Panc1 (cell line): ENCODE data around the gene XKR3. TPM values are rescaled to one million over a fixed set of nuclear protein-coding genes. Genes with fewer than 3 reads are reported as not detected.

Experiments used
- ATAC-seq: fragments of 200-7000 bp; cut with Tn5 transposase; 2 replicates; pipeline ENCODE4 v1.9.1; 2020; ENCODE audit warnings: mild to moderate bottlenecking, moderate library complexity
- BruUV-seq: library from RNA; stranded (reverse); fragments of 400-500 nt; replicated peaks from 2 replicates; lab custom pipeline; 2021; lab: Mats Ljungman, UMichigan
- CTCF ChIA-PET: fragments of 300-600 bp; sonication (Branson Sonifier 250); formaldehyde crosslinking; loops from one replicate; lab custom pipeline; 2022; ENCODE audit warnings: antibody characterized with exemption; lab: Charles Lee
- POLR2A ChIA-PET: fragments of 300-600 bp; sonication (Branson Sonifier 250); formaldehyde crosslinking; loops from one replicate; lab custom pipeline; 2022; ENCODE audit warnings: antibody characterized with exemption; lab: Charles Lee
- DNase-seq: peaks from one replicate; pipeline ENCODE4 v3.0.0-alpha.2; 2010; ENCODE audit warnings: low read depth, low spot score
- H3K27ac ChIP-seq: 2 replicates; pipeline ENCODE4 v1.5.1; 2011; ENCODE audit warnings: mild to moderate bottlenecking, low read length, inconsistent platforms
- H3K27me3 ChIP-seq: fragments of 200-500 bp; sonication (Bioruptor generic); 2 replicates; pipeline ENCODE4 v1.6.0; 2014; ENCODE audit warnings: low read length, inconsistent platforms; ENCODE audit not compliant: control insufficient read depth, insufficient read depth
- H3K36me3 ChIP-seq: fragments of 200-500 bp; sonication (Bioruptor generic); 2 replicates; pipeline ENCODE4 v1.5.1; 2014; ENCODE audit warnings: inconsistent platforms, mild to moderate bottlenecking, low read length, moderate library complexity; ENCODE audit not compliant: control insufficient read depth, insufficient read depth
- H3K4me1 ChIP-seq: 2 replicates; pipeline ENCODE4 v1.5.1; 2011; ENCODE audit warnings: inconsistent platforms, mild to moderate bottlenecking, low read length, moderate library complexity; ENCODE audit not compliant: control insufficient read depth, insufficient read depth
- H3K4me3 ChIP-seq, 2 experiments: 2 replicates each; pipeline ENCODE4 v1.5.1; 2011 to 2012; ENCODE audit warnings: low read depth in 2 of 2, low read length in 2 of 2, mild to moderate bottlenecking in 2 of 2, inconsistent platforms in 1 of 2, moderate library complexity in 1 of 2
- H3K9me3 ChIP-seq: fragments of 200-500 bp; sonication (Bioruptor generic); 2 replicates; pipeline ENCODE4 v1.5.1; 2014; ENCODE audit warnings: low read depth, mild to moderate bottlenecking, inconsistent platforms, low read length, moderate library complexity; ENCODE audit not compliant: control insufficient read depth, insufficient read depth
- POLR2AphosphoS5 ChIP-seq: IDR thresholded peaks from 2 replicates; pipeline ENCODE4 v1.6.1; 2012; ENCODE audit warnings: mild to moderate bottlenecking, low read depth, low read length, moderate library complexity
- SIN3A ChIP-seq: IDR thresholded peaks from 2 replicates; pipeline ENCODE4 v1.6.1; 2012; ENCODE audit warnings: low read depth, mild to moderate bottlenecking, low read length, moderate library complexity, borderline replicate concordance; ENCODE audit not compliant: insufficient read depth
- TCF7L2 ChIP-seq: IDR thresholded peaks from 2 replicates; pipeline ENCODE4 v1.6.1; 2011; ENCODE audit warnings: mild to moderate bottlenecking, low read depth, low read length, inconsistent platforms
- in situ Hi-C: cut with HindIII; loops from 2 replicates; pipeline ENCODE4 v1.10.0; 2016; ENCODE audit warnings: low sequenced_read_pairs, low pct_unique_long_range_greater_than_20kb
- intact Hi-C: fragments of 100-400 bp; cut with micrococcal nuclease; formaldehyde crosslinking; loops from one replicate; pipeline ENCODE4 v1.10.0; 2022; ENCODE audit not compliant: unreplicated experiment
- total RNA-seq: library from RNA; stranded (reverse); gene quantifications from one replicate; pipeline ENCODE4 v1.2.1, GENCODE V29; 2021; ENCODE audit not compliant: unreplicated experiment
- TF ChIP-seq, protein P1 (sequence below): fragments of 450-650 bp; IDR thresholded peaks from 2 replicates; pipeline ENCODE4 v1.5.1; 2017; ENCODE audit warnings: mild to moderate bottlenecking
- TF ChIP-seq, protein P2 (sequence below), 2 experiments: IDR thresholded peaks; 2 replicates each; pipeline ENCODE4 v1.6.1; 2011 to 2012; ENCODE audit warnings: low read depth in 2 of 2, control low read depth in 1 of 2, low read length in 1 of 2, mild to moderate bottlenecking in 1 of 2, moderate library complexity in 1 of 2; ENCODE audit not compliant: insufficient read depth in 1 of 2

The XKR3 gene
- total RNA-seq, 1 experiment from 2014 or later, result not detected

DNA sequence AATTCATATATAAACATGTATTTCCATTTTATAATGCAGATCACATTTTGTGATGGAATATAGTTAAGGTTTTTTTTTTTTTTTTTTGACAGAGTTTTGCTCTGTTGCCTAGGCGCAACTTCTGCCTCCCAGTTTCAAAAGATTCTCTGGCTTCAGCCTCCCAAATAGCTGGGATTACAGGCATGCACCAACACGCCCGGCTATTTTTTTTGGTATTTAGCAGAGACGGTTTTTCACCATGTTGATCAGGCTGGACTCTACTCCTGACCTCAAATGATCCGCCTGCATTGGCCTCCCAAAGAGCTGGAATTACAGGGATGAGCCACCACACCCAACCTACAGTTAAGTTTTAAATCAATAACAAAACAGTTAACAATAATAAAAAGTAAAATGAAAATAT is 18.8 kb downstream of the XKR3 start:
- ChIA-PET POLR2A (no interaction called here), CTCF (interaction anchor here (0.6 kb wide), 1 partner anchor 10 kb away, joined by 4 read pairs; no protein-coding TSS in a partner anchor)
- H3K4me3 ChIP-seq, result no peak overlapping the region
- H3K36me3 ChIP-seq, result no peaks in the 10 kb centered on the region
- H3K4me1 ChIP-seq, result no peaks in the 10 kb centered on the region
- in situ Hi-C loops (no loop called here), intact Hi-C loops (no loop called here)
- ATAC-seq (no peak), DNase-seq (no peak)
- TF ChIP-seq, protein P1, sequence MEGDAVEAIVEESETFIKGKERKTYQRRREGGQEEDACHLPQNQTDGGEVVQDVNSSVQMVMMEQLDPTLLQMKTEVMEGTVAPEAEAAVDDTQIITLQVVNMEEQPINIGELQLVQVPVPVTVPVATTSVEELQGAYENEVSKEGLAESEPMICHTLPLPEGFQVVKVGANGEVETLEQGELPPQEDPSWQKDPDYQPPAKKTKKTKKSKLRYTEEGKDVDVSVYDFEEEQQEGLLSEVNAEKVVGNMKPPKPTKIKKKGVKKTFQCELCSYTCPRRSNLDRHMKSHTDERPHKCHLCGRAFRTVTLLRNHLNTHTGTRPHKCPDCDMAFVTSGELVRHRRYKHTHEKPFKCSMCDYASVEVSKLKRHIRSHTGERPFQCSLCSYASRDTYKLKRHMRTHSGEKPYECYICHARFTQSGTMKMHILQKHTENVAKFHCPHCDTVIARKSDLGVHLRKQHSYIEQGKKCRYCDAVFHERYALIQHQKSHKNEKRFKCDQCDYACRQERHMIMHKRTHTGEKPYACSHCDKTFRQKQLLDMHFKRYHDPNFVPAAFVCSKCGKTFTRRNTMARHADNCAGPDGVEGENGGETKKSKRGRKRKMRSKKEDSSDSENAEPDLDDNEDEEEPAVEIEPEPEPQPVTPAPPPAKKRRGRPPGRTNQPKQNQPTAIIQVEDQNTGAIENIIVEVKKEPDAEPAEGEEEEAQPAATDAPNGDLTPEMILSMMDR, result no peak
- TF ChIP-seq, protein P2, sequence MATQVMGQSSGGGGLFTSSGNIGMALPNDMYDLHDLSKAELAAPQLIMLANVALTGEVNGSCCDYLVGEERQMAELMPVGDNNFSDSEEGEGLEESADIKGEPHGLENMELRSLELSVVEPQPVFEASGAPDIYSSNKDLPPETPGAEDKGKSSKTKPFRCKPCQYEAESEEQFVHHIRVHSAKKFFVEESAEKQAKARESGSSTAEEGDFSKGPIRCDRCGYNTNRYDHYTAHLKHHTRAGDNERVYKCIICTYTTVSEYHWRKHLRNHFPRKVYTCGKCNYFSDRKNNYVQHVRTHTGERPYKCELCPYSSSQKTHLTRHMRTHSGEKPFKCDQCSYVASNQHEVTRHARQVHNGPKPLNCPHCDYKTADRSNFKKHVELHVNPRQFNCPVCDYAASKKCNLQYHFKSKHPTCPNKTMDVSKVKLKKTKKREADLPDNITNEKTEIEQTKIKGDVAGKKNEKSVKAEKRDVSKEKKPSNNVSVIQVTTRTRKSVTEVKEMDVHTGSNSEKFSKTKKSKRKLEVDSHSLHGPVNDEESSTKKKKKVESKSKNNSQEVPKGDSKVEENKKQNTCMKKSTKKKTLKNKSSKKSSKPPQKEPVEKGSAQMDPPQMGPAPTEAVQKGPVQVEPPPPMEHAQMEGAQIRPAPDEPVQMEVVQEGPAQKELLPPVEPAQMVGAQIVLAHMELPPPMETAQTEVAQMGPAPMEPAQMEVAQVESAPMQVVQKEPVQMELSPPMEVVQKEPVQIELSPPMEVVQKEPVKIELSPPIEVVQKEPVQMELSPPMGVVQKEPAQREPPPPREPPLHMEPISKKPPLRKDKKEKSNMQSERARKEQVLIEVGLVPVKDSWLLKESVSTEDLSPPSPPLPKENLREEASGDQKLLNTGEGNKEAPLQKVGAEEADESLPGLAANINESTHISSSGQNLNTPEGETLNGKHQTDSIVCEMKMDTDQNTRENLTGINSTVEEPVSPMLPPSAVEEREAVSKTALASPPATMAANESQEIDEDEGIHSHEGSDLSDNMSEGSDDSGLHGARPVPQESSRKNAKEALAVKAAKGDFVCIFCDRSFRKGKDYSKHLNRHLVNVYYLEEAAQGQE (IDR thresholded peaks at IDR 0.05; ENCODE audit: insufficient read depth in 1 of 2, low read depth in 2 of 2, low read length in 1 of 2), result no peak
- TF ChIP-seq TCF7L2 (no peak), POLR2AphosphoS5 (no peak), SIN3A (no peak)
- BruUV-seq, result no TSS peak
- H3K27ac ChIP-seq, result no peak overlapping the region
- no peaks in the 10 kb centered on the region for H3K9me3 ChIP-seq
- no peaks in the 10 kb centered on the region for H3K27me3 ChIP-seq

DNA sequence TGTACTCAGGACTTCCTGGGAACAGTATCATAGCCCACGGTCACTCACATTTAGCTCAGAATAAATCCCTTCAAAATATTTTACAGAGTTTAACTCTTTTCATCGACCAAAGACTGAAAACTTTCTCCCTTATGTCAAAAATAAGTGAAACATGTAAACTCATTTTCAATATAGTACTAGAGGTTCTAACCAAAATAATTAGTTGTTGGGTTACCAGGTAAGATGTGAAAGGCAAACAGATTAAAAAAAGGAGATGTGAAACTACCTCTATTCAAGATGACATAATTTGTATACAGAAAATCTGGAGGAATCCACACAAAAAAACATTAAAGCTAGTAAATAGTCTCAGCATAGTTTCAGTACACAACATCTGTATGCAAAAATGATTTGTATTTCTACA is 20.3 kb downstream of the XKR3 start:
- in situ Hi-C loops, result no loop called here

More for the DNA sequence above, 20.3 kb downstream of the XKR3 start:
- Histone ChIP-seq H3K27ac (no peak overlapping the region), H3K27me3 (no peaks in the 10 kb centered on the region), H3K4me1 (no peaks in the 10 kb centered on the region), H3K9me3 (no peaks in the 10 kb centered on the region), H3K4me3 (no peak overlapping the region), H3K36me3 (no peaks in the 10 kb centered on the region)
- ATAC-seq (no peak), DNase-seq (no peak)
- CTCF ChIA-PET, result no interaction called here
- intact Hi-C loops, result no loop called here
- BruUV-seq, result no TSS peak
- POLR2A ChIA-PET, result no interaction called here
- TF ChIP-seq TCF7L2, result no peak
- TF ChIP-seq SIN3A, result no peak
- TF ChIP-seq, protein P1, result no peak
